Measurements from ENCODE around the gene LORICRIN. TPM values are rescaled to one million over a fixed set of nuclear protein-coding genes. Genes with fewer than 3 reads are reported as not detected.

The LORICRIN gene
- total RNA-seq, 1 donor from 2014 or later, result 0.80 TPM

DNA sequence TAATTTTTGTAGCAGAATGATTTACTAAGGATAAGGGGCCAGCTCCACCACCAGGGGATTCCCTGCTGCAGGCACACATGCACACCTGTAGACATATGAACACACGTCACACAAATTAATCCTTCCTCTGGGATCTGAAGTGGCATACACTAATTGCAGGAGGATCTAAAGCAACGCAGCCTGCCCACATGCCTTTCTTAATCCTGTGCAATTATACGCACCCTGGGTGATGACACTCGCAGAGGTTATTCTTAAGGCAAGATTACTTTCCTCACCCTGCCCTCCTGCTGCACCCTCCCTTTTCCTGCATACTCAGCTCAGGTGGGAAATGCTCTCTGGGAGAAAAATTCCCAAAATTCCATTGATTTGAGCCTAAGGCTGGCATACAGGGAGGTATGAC is 7.5 kb upstream of the LORICRIN start:
- ChIA-PET CTCF (no interaction called here), POLR2A (no interaction called here)
- TF ChIP-seq CTCF (IDR thresholded peaks at IDR 0.05), result no peak
- no peaks in the 10 kb centered on the region for H3K9me3 Mint-ChIP-seq
- no peaks in the 10 kb centered on the region for H3K36me3 Mint-ChIP-seq (ENCODE audit: low read depth)
- H3K4me1 Mint-ChIP-seq, result no peaks in the 10 kb centered on the region
- intact Hi-C loops (cut with micrococcal nuclease), result no loop called here
- ATAC-seq (ENCODE audit: low read depth), result peak; percentile 25
- peaks cover 24% of the 10 kb centered on the region for H3K27me3 Mint-ChIP-seq
- H3K27ac Mint-ChIP-seq, result no peak overlapping the region
- DNase-seq, result no peak
- H3K4me3 Mint-ChIP-seq, result no peak overlapping the region

DNA sequence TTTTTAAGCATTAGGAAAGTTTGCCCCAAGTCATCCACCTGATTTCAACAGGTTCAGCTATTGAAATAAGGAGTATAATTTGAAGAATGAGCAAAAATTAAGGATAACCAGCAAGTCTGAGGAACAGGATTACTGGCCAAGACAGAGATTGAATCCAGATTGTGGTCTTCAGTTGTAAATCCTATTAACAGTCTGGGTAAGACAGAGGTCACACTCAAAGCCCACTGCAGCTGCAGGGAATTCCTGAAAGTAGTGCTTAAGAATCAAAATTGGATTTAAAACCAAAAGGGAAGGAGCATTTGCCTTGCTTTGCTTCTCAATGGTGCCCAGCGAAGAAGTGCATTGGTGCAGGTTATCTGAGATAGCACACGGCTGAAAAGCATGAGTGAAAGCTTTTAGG is 6.4 kb upstream of the LORICRIN start:
- DNase-seq, result no peak
- Mint-ChIP-seq H3K27ac (no peak overlapping the region), H3K4me1 (no peaks in the 10 kb centered on the region), H3K27me3 (peaks cover 17% of the 10 kb centered on the region), H3K36me3 (ENCODE audit: low read depth) (no peaks in the 10 kb centered on the region), H3K9me3 (no peaks in the 10 kb centered on the region), H3K4me3 (no peak overlapping the region)
- TF ChIP-seq CTCF (IDR thresholded peaks at IDR 0.05), result no peak
- ChIA-PET CTCF (interaction anchor here (1.3 kb wide), 1 partner anchor 12 kb away, joined by 4 read pairs; no protein-coding TSS in a partner anchor), POLR2A (no interaction called here)
- intact Hi-C loops (cut with micrococcal nuclease), result no loop called here
- no peak for ATAC-seq (ENCODE audit: low read depth)

DNA sequence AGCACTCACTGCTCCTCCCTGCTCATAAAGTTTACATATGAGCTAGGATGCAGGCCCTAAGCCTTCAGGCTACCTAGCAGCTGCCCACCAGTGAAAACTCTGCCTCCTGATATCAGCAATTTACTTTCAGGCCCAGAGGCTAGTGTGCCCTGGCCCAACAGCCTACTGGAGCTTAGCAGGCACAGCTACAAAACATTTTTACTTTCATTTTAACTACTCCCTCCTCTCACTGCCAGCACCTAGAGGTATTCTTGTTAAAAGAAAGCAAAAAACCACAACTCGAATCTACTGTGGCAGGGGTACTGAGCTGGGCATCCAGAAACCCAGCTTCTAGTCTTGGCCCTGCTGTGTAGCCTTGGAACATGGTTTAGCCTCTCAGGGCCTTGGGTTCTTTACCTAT is 5.8 kb upstream of the LORICRIN start:
- DNase-seq, result no peak
- H3K27me3 Mint-ChIP-seq, result peaks cover 14% of the 10 kb centered on the region
- no peak overlapping the region for H3K4me3 Mint-ChIP-seq
- no peaks in the 10 kb centered on the region for H3K9me3 Mint-ChIP-seq
- ATAC-seq (ENCODE audit: low read depth), result no peak
- H3K36me3 Mint-ChIP-seq (ENCODE audit: low read depth), result no peaks in the 10 kb centered on the region
- intact Hi-C loops (cut with micrococcal nuclease), result no loop called here
- CTCF ChIA-PET, result interaction anchor here (1.3 kb wide), 1 partner anchor 13 kb away, joined by 4 read pairs; no protein-coding TSS in a partner anchor
- TF ChIP-seq CTCF (IDR thresholded peaks at IDR 0.05), result no peak
- H3K27ac Mint-ChIP-seq, result no peak overlapping the region
- POLR2A ChIA-PET, result no interaction called here
- no peaks in the 10 kb centered on the region for H3K4me1 Mint-ChIP-seq

DNA sequence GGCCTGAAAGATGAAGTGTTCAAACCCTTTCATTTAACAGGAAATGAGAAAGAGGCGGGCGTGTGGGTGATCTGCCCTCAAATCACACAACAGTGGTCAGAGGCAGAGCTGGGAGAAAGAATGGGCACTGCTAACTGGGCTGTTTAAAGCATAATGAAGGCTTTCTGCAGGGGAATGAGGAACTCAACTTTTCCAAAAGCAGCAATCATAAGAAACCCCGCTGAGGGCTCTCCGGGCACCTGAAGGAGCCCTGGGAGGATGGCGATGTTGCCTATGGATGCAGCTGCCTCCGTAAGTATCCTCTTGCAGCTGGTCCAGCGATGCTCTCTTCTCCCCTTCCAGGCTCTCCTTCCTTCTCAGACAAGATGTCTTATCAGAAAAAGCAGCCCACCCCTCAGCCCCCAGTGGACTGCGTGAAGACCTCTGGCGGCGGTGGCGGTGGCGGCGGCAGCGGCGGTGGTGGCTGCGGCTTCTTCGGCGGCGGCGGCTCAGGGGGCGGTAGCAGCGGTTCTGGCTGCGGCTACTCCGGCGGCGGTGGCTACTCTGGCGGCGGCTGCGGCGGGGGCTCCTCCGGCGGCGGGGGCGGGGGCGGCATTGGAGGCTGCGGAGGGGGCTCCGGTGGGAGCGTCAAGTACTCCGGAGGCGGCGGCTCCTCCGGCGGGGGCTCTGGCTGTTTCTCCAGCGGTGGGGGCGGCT is 1.2 kb downstream of the LORICRIN start:
- Mint-ChIP-seq H3K4me1 (peaks cover 32% of the 10 kb centered on the region), H3K27me3 (peaks cover 18% of the 10 kb centered on the region), H3K36me3 (ENCODE audit: low read depth) (no peaks in the 10 kb centered on the region), H3K9me3 (no peaks in the 10 kb centered on the region), H3K27ac (peak overlapping the region; percentile 41), H3K4me3 (peak overlapping the region; percentile 82)
- DNase-seq (peak; percentile 33), ATAC-seq (ENCODE audit: low read depth) (peak; percentile 14)
- POLR2A ChIA-PET, result no interaction called here
- no peak for TF ChIP-seq CTCF (IDR thresholded peaks at IDR 0.05)
- intact Hi-C loops (cut with micrococcal nuclease), result no loop called here
- CTCF ChIA-PET, result interaction anchor here (2.0 kb wide), 1 partner anchor 17 kb away, joined by 4 read pairs; no protein-coding TSS in a partner anchor

DNA sequence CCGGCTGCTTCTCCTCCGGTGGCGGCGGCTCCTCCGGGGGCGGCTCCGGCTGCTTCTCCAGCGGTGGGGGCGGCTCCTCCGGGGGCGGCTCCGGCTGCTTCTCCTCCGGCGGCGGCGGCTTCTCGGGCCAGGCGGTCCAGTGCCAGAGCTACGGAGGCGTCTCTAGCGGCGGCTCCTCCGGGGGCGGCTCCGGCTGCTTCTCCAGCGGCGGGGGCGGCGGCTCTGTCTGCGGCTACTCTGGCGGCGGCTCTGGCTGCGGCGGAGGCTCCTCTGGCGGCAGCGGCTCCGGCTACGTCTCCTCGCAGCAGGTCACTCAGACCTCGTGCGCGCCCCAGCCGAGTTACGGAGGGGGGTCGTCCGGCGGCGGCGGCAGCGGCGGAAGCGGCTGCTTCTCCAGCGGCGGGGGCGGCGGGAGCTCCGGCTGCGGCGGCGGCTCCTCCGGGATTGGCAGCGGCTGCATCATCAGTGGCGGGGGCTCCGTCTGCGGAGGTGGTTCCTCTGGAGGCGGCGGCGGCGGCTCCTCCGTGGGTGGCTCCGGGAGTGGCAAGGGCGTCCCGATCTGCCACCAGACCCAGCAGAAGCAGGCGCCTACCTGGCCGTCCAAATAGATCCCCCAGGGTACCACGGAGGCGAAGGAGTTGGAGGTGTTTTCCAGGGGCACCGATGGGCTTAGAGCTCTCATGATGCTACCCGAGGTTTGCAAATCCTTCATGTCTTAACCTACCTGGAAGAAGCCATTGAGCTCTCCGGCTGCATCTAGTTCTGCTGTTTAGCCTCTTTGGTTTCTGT is 2.0 kb downstream of the LORICRIN start:
- Mint-ChIP-seq H3K27ac (peak overlapping the region; percentile 91), H3K9me3 (no peaks in the 10 kb centered on the region), H3K4me1 (peaks cover 32% of the 10 kb centered on the region), H3K36me3 (ENCODE audit: low read depth) (no peaks in the 10 kb centered on the region), H3K4me3 (peak overlapping the region; percentile 82), H3K27me3 (peaks cover 19% of the 10 kb centered on the region)
- intact Hi-C loops (cut with micrococcal nuclease), result loop anchor here (2.0 kb wide), 1 partner anchor 15 kb away; no protein-coding TSS in a partner anchor
- TF ChIP-seq CTCF (IDR thresholded peaks at IDR 0.05), result no peak
- ChIA-PET CTCF (interaction anchor here (1.0 to 2.2 kb wide), 6 partner anchors 16 to 41 kb away, joined by 3 to 7 read pairs (median 4); no protein-coding TSS in a partner anchor), POLR2A (no interaction called here)
- ATAC-seq (ENCODE audit: low read depth) (peak; percentile 29), DNase-seq (peak; percentile 31)

All from activated B cell treated with CpG ODN at 0.5 μM for 24 hours (primary cell).